Left renal pelvis (tissue), 4 donors: ENCODE data around the gene IL12RB2. TPM values are rescaled to one million over a fixed set of nuclear protein-coding genes. Genes with fewer than 3 reads are reported as not detected.

ENCODE experiments used
- DNase-seq, 4 donors: peaks; one replicate each; pipeline ENCODE4 v3.0.0-alpha.2; 2013; ENCODE audit warnings: low read depth in 4 of 4, low spot score in 3 of 4
- polyA plus RNA-seq, 4 donors: library from polyadenylated mRNA; unstranded; fragments of 120-200 nt; gene quantifications; one replicate each; pipeline ENCODE4 v1.2.1, GENCODE V29; 2013; ENCODE audit not compliant: insufficient read length in 4 of 4

The IL12RB2 gene, protein sequence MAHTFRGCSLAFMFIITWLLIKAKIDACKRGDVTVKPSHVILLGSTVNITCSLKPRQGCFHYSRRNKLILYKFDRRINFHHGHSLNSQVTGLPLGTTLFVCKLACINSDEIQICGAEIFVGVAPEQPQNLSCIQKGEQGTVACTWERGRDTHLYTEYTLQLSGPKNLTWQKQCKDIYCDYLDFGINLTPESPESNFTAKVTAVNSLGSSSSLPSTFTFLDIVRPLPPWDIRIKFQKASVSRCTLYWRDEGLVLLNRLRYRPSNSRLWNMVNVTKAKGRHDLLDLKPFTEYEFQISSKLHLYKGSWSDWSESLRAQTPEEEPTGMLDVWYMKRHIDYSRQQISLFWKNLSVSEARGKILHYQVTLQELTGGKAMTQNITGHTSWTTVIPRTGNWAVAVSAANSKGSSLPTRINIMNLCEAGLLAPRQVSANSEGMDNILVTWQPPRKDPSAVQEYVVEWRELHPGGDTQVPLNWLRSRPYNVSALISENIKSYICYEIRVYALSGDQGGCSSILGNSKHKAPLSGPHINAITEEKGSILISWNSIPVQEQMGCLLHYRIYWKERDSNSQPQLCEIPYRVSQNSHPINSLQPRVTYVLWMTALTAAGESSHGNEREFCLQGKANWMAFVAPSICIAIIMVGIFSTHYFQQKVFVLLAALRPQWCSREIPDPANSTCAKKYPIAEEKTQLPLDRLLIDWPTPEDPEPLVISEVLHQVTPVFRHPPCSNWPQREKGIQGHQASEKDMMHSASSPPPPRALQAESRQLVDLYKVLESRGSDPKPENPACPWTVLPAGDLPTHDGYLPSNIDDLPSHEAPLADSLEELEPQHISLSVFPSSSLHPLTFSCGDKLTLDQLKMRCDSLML
- 1 to 10 TPM in 1 of 4 donors, under 1 TPM in 3; 0.41 to 1.7 (median 0.67) TPM for polyA plus RNA-seq

- DNase-seq, result peak in 1 of 4 donors; percentile 8
Measured at GRCh38 chr1:67307251-67308060, at the start of gene IL12RB2. Gene IL12RB2 (plus strand): TSS chr1:67307873. CDS start chr1:67320369, 12,496 bp downstream.

DNA sequence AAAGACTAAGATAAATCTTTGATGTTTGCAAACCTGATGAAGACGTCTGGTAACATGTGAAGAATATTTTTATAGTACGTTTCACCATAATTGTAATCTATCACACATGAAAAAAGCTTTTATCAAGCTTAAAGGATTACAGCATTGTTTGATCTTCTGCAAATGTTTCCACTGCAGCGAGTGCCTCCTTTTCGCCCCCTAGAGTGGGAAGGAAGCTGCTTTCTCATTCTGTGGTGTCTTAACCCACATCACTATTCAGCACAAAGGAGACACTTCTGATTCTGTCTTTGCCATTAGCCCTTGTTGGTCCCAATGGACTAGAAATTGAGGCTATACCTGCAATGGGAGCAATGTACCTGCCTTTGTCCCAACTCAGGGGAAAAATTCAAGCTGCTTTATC lies 46.0 kb upstream of the IL12RB2 start:
- no peak for DNase-seq

DNA sequence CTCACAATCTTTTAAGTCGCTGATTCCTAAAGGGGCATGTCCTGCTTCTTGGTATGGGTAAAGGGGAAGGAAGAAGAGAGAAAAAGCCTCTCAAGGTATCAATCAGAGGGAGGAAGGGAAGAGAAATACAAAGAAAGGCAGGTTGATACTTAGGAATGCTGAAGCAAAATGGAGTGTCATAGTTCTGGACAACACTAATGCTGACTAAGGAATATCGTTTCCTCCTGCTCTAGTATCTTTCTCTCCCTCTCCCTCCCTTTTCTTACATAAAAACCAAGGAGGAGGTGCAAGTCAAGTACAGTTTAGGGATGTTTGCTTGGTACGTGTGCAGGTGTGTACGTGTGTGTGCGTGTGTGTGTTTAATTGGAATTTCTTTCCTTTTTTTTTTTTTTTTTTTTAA lies 44.9 kb upstream of the IL12RB2 start:
- DNase-seq, result no peak

DNA sequence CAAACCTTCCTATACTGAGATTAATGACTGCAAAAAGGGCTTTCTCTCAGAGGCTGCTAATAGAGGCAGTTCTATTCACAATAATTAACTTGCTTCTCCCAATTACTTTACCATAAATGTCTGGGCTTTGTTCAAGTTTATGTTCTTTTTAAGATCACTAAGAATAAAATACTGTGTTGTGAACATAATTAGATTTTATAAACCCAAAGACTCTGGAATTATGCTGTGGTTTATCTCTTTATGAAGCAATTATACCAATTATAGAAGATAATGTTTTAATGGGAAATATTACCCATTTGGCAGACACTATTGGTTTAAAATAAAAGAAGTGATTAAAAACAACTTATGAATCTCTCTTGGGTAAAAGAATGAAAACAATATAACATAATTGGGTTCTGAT lies 43.5 kb upstream of the IL12RB2 start:
- DNase-seq, result no peak

DNA sequence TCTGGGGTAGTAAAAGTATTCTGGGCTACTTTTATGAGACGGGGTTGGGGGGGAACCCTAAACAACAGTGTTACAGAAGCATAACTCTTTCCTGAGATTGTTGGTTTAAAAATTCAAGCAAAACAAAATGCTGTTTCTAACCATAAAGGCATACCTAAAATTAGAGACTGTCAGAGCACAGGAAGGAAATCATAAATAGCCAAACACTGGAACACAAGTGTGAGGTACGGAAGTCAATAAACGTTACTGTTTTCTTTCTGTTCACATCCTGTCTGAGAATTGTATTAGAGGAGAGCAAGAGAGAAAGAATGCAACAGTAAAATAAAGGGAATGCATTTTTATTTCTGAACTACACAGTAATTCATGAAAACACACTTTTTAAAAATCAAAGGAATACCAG lies 42.8 kb upstream of the IL12RB2 start:
- no peak for DNase-seq

- DNase-seq, result no peak
Measured at GRCh38 chr1:67269061-67269460, 38.6 kb upstream of the IL12RB2 start.

GRCh38 chr1:67270541-67270940 lies 37.1 kb upstream of the IL12RB2 start:
- DNase-seq, result no peak

DNA sequence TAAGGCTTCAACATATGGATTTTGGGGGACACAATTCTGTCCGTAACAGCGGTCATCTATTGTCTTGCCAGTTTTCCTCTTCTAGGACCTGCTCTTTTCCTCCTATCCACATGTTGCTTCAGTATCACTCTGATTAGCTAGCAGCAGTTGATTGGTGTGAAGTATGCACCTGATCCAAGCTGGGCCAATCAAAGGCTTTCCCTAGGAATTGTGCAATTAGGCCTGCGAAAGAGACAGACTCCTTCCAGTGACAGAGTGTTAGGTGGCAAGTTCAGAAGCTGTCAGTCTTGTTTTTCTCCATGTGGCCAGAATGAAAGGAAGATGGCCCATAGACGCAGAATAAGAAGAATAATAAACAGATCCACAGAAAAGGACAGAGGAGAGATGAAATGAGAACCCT lies 34.1 kb upstream of the IL12RB2 start:
- DNase-seq, result no peak

GRCh38 chr1:67274623-67275325 lies 32.9 kb upstream of the IL12RB2 start:
- no peak for DNase-seq

DNA sequence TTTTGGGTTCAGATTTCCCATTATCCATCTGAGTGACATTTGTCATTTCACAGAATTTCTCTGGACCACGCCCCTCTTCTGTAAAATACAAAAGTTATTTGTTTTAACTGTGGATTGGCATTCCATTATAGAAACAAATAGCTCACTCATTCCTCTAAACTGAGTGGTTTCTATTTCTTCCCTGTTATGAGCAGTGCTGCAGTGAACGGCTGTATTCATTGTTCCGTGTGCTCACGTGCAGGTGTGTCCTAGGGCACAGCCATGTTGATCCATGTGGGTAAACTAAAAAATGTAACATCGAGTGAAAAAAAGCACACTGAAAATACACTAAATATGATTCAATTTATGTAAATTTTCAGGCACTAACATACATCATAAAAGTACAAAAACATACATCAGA lies 27.0 kb upstream of the IL12RB2 start:
- no peak for DNase-seq

- DNase-seq, result no peak
Measured at GRCh38 chr1:67281244-67281643, 26.4 kb upstream of the IL12RB2 start.

DNA sequence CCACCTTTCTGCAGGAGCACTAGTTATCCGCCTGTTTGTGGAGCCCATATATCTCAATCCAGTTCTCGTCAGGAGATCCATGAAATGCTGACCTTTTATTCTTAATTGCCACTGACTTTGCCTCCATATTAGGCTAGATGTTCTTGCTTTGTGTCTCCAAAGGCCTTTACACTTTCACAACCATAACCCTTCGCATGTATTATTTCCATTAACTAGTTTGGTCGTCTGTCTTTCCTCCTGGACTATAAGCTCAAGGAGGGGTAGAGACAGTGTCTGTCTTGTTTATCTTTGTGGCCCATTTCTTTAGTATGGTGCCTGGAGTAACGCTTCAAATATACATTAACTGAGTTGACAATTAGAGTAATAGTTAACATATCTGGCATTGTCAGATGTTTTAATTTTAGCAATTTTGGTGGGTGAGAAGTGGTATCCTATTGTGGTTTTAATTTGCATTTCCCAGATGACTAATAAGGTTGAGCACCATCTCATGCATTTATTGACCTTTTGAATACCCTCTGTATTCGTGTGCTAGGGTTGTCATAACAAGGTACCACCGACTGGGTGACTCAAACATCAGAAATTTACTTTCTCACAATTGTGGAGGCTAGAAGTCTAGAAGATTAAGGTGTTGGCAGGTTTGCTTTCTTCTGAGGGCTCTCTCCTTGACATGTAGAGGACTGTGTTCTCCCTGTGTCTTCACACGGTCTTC lies 21.7 kb upstream of the IL12RB2 start:
- DNase-seq, result no peak

GRCh38 chr1:67290236-67290635 lies 17.4 kb upstream of the IL12RB2 start:
- DNase-seq, result no peak

DNA sequence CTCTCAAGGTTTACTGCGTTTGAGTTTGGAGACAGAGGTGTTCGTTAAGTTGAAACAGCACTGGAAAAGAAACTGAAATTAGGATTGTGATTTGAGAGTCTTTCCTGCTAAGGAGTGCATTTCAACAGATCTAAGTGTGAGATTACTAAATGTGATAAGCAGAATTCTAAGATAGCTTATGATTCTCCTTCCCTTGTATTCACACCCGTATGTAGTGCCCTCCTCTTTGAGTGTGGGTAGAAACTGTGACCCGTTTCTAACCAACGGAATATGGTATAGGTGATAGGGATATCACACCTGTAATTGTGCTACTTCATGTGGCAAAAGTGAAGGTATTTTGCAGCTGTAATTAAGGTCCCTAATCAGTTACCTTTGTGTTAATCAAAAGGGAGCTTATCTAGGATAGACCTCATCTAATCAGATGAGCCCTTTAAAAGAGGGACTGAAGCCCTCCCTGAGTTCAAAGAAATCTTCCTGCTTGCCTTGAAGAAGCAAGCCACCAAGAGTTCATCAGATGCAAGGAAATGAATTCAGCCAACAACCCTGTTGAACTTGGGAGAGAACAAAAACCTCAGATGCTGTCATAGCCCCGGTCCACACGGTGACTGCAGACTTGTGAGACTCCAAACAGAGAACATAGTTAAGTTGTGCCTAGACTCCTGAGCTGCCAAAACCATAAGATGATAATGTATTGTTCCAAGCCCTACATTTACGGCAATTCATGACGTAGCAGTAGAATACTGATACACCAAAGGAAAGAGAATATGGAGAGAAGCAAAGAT lies 12.6 kb upstream of the IL12RB2 start:
- no peak for DNase-seq

DNA sequence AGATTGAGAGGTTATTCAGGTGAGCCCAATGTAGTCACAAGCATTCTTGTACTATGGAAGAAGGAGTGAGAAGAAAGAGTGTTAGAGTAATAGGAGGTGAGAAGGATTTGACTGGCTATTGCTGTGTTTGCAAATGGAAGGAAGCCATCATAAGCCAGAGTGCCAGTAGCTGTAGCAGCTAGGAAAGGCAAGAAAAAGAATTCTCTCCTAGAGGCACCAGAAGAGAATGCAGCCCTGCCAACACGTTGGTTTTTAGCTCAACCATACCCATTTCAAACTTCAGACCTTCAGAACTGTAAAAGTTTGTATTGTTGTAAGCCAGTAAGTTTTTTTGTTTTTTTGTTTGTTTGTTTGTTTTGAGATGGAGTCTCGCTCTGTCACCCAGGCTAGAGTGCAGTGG lies 8.9 kb upstream of the IL12RB2 start:
- DNase-seq, result no peak

GRCh38 chr1:67299296-67299695 lies 8.4 kb upstream of the IL12RB2 start:
- DNase-seq, result no peak

GRCh38 chr1:67300561-67300960 lies 7.1 kb upstream of the IL12RB2 start:
- no peak for DNase-seq

GRCh38 chr1:67304023-67304422 lies 3.6 kb upstream of the IL12RB2 start:
- no peak for DNase-seq

DNA sequence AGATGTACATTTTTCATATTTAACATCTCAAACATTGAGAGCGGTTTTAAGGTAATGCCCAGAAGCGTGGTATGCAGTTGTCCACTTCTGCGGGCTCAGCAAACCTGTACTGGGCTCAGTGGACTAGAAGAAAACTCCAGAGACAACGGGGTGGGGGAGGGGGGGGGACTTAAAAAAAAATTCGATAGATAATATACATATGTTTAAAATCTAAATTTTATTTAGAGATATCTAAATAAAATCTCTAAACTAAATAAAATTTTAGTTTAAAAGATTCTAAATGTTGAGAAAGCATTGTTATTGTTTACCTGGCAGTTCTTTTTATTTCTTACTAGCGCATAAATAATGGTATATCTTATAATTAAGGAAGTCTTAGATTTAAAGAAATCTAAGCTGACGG lies 1.1 kb upstream of the IL12RB2 start:
- no peak for DNase-seq
